Measurements from ENCODE around the gene ADGRF5. TPM values are rescaled to one million over a fixed set of nuclear protein-coding genes. Genes with fewer than 3 reads are reported as not detected.
A peak's percentile ranks its signal among the peaks of the same experiment; 100 is the strongest.

Gene ADGRF5
- total and polyA plus RNA-seq, 2 donors (not counting 3 experiments of a cell fraction or from before 2014, with no cell fraction given): 26.3 to 50.0 TPM

DNA sequence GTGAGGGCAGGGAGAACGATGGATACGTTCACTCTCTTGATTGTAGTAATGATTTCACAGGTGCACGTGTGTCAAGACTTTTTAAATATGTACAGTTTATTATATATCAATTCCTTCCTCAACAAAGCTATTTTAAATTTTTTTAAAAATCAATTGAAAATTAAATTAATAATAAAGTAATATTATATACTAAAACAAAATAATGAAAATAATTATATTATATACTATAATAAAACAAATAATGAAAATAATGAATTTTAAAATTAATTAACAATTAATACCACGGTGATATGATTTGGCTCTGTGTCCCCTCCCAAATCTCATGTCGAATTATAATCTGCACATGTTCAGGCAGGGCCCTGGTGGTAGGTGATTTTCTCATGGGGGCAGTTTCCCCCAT, 42.7 kb downstream of the ADGRF5 start:
- dilution Hi-C loops (cut with MboI; ENCODE audit: extremely low pct_ligation_motif_present, low sequenced_read_pairs) (no loop called here), intact Hi-C loops (cut with micrococcal nuclease) (no loop called here)
- CTCF ChIA-PET: no interaction called here
- Histone ChIP-seq H3K9me3 (replicated peaks; ENCODE audit: control insufficient read depth, insufficient read depth, low read length) (no peaks in the 10 kb centered on the region), H3K27me3 (ENCODE audit: control insufficient read depth in 2 of 2, insufficient read depth in 2 of 2, low read length in 2 of 2) (peaks cover 0 to 1% of the 10 kb centered on the region in 2 experiments), H3K27ac (ENCODE audit: insufficient read depth, low read depth, low read length) (no peak overlapping the region), H3K79me2 (ENCODE audit: control insufficient read depth, insufficient read depth, low read length) (no peaks in the 10 kb centered on the region), H2AFZ (ENCODE audit: low read depth, low read length) (no peak overlapping the region), H3K4me2 (ENCODE audit: insufficient read depth, low read length) (no peak overlapping the region), H4K20me1 (replicated peaks; ENCODE audit: control insufficient read depth, extremely low read depth, insufficient read depth, low read length) (no peaks in the 10 kb centered on the region), H3K9ac (replicated peaks; ENCODE audit: extremely low read depth, insufficient read depth, low read length) (no peak overlapping the region), H3K36me3 (ENCODE audit: control insufficient read depth in 2 of 2, extremely low read depth in 1 of 2, insufficient read depth in 2 of 2, low read length in 2 of 2) (peaks cover 4 to 25% of the 10 kb centered on the region in 2 experiments), H3K9me1 (replicated peaks; ENCODE audit: control insufficient read depth, extremely low read depth, insufficient read depth, low read length) (no peaks in the 10 kb centered on the region), H3K4me1 (ENCODE audit: control insufficient read depth, extremely low read depth, insufficient read depth, low read length) (peaks cover 18% of the 10 kb centered on the region), H3K4me3 (replicated peaks in 1 of 3; ENCODE audit: insufficient read depth in 1 of 3, low read depth in 1 of 3, low read length in 3 of 3) (no peak overlapping the region)
- no peak for DNase-seq (ENCODE audit: low read depth, low spot score)
- FAIRE-seq: no peak
- no TSS peak for BruUV-seq (replicated peaks)
- POLR2A ChIA-PET: no interaction called here
- TF ChIP-seq JUN (IDR thresholded peaks at IDR 0.05; ENCODE audit: borderline replicate concordance, insufficient read depth, insufficient read length, low read depth) (no peak), POLR2A (IDR thresholded peaks at IDR 0.05; ENCODE audit: low read depth, low read length) (no peak), MYC (IDR thresholded peaks at IDR 0.05; ENCODE audit: low read depth, low read length) (no peak)

DNA sequence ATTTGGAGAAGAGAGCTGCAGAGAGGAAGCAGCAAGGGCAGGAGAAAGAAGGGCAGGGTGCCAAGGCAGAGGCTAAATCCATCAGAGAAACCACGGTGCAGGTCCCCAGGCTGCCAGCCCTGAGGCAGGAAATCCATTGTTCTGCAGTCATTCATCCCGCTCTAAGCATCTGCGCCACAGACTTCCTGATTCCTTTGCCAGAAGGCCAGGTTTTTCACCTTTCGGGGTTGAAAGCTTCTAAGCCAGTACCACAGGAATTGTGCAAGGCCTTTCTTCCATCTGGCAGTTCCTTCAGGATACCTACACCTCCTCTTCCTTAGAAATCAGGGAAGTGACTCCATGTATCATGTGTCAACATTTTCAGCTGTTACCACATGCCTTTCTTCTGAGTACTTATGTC, 45.6 kb downstream of the ADGRF5 start:
- H3K4me2 ChIP-seq (ENCODE audit: insufficient read depth, low read length): peak overlapping the region; percentile 35
- ChIA-PET POLR2A (interaction anchor here (0.6 kb wide), 1 partner anchor 21 kb away, joined by 3 read pairs; no protein-coding TSS in a partner anchor), CTCF (interaction anchor here (0.6 to 2.1 kb wide), 13 partner anchors 12 to 171 kb away, joined by 3 to 23 read pairs (median 5); no protein-coding TSS in a partner anchor)
- peak overlapping the region; percentile 53 for H3K27ac ChIP-seq (ENCODE audit: insufficient read depth, low read depth, low read length)
- BruUV-seq (replicated peaks): no TSS peak
- intact Hi-C loops (cut with micrococcal nuclease) (loop anchor here (1.0 to 2.0 kb wide), 11 partner anchors 19 to 433 kb away; partner anchors contain the start of gene TNFRSF21), dilution Hi-C loops (cut with MboI; ENCODE audit: extremely low pct_ligation_motif_present, low sequenced_read_pairs) (no loop called here)
- H3K4me3 ChIP-seq (replicated peaks in 1 of 3; ENCODE audit: insufficient read depth in 1 of 3, low read depth in 1 of 3, low read length in 3 of 3): no peak overlapping the region
- peaks cover 2 to 15% of the 10 kb centered on the region in 2 experiments for H3K36me3 ChIP-seq (ENCODE audit: control insufficient read depth in 2 of 2, extremely low read depth in 1 of 2, insufficient read depth in 2 of 2, low read length in 2 of 2)
- H2AFZ ChIP-seq (ENCODE audit: low read depth, low read length): peak overlapping the region; percentile 10
- H3K27me3 ChIP-seq (ENCODE audit: control insufficient read depth in 2 of 2, insufficient read depth in 2 of 2, low read length in 2 of 2): no peaks in the 10 kb centered on the region
- no peaks in the 10 kb centered on the region for H3K9me3 ChIP-seq (replicated peaks; ENCODE audit: control insufficient read depth, insufficient read depth, low read length)
- no peak overlapping the region for H3K9ac ChIP-seq (replicated peaks; ENCODE audit: extremely low read depth, insufficient read depth, low read length)
- FAIRE-seq (peak; percentile 100), DNase-seq (ENCODE audit: low read depth, low spot score) (peak; percentile 97)
- TF ChIP-seq, protein P1, sequence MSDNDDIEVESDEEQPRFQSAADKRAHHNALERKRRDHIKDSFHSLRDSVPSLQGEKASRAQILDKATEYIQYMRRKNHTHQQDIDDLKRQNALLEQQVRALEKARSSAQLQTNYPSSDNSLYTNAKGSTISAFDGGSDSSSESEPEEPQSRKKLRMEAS (IDR thresholded peaks at IDR 0.05; ENCODE audit: insufficient read depth, insufficient read length): peak; percentile 1
- TF ChIP-seq MYC (IDR thresholded peaks at IDR 0.05; ENCODE audit: low read depth, low read length): no peak
- no peak for TF ChIP-seq POLR2A (IDR thresholded peaks at IDR 0.05; ENCODE audit: low read depth, low read length)
- TF ChIP-seq POLR2AphosphoS5 (IDR thresholded peaks at IDR 0.05; ENCODE audit: insufficient read depth, low read depth, low read length): peak; percentile 86
- no peak for TF ChIP-seq EZH2 (IDR thresholded peaks at IDR 0.05; ENCODE audit: borderline replicate concordance, low read depth, low read length, severe bottlenecking)
- peak; percentile 56 for TF ChIP-seq FOS (IDR thresholded peaks at IDR 0.05; ENCODE audit: borderline replicate concordance, insufficient read depth, low read length)
- peak; percentile 76 for TF ChIP-seq JUN (IDR thresholded peaks at IDR 0.05; ENCODE audit: borderline replicate concordance, insufficient read depth, insufficient read length, low read depth)
- TF ChIP-seq, protein P2, sequence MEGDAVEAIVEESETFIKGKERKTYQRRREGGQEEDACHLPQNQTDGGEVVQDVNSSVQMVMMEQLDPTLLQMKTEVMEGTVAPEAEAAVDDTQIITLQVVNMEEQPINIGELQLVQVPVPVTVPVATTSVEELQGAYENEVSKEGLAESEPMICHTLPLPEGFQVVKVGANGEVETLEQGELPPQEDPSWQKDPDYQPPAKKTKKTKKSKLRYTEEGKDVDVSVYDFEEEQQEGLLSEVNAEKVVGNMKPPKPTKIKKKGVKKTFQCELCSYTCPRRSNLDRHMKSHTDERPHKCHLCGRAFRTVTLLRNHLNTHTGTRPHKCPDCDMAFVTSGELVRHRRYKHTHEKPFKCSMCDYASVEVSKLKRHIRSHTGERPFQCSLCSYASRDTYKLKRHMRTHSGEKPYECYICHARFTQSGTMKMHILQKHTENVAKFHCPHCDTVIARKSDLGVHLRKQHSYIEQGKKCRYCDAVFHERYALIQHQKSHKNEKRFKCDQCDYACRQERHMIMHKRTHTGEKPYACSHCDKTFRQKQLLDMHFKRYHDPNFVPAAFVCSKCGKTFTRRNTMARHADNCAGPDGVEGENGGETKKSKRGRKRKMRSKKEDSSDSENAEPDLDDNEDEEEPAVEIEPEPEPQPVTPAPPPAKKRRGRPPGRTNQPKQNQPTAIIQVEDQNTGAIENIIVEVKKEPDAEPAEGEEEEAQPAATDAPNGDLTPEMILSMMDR (IDR thresholded peaks at IDR 0.05; ENCODE audit: extremely low read depth in 1 of 2, insufficient read depth in 1 of 2, low read depth in 1 of 2, low read length in 2 of 2): no peak
- peak; percentile 56 for TF ChIP-seq GATA2 (IDR thresholded peaks at IDR 0.05; ENCODE audit: insufficient read depth, insufficient read length, low read depth, low read length)
- no peaks in the 10 kb centered on the region for H3K9me1 ChIP-seq (replicated peaks; ENCODE audit: control insufficient read depth, extremely low read depth, insufficient read depth, low read length)
- H3K4me1 ChIP-seq (ENCODE audit: control insufficient read depth, extremely low read depth, insufficient read depth, low read length): peaks cover 18% of the 10 kb centered on the region
- H4K20me1 ChIP-seq (replicated peaks; ENCODE audit: control insufficient read depth, extremely low read depth, insufficient read depth, low read length): no peaks in the 10 kb centered on the region
- no peaks in the 10 kb centered on the region for H3K79me2 ChIP-seq (ENCODE audit: control insufficient read depth, insufficient read depth, low read length)
